Smooth muscle cell (in vitro differentiated cells): ENCODE results near the gene SPTBN4. TPM values are rescaled to one million over a fixed set of nuclear protein-coding genes. Genes with fewer than 3 reads are reported as not detected.

Experiments used
- DNase-seq: peaks from one replicate; lab custom pipeline; 2025; ENCODE audit not compliant: unreplicated experiment; lab: John Stamatoyannopoulos, UW
- H2AFZ ChIP-seq: fragments of 200-600 bp; sonication (generic); 2 replicates; pipeline ENCODE4 v1.6.0; 2016; ENCODE audit warnings: antibody characterized with exemption, low read depth, mild to moderate bottlenecking
- H3F3A ChIP-seq: fragments of 200-600 bp; sonication (generic); 2 replicates; pipeline ENCODE4 v1.6.0; 2017; ENCODE audit warnings: antibody characterized with exemption, low read depth
- H3K27ac ChIP-seq: fragments of 200-600 bp; sonication (generic); 2 replicates; pipeline ENCODE4 v1.5.1; 2016; ENCODE audit warnings: low read depth, mild to moderate bottlenecking
- H3K27me3 ChIP-seq: fragments of 200-600 bp; sonication (generic); 2 replicates; pipeline ENCODE4 v1.6.1; 2016; ENCODE audit warnings: low read depth, mild to moderate bottlenecking
- H3K36me3 ChIP-seq: fragments of 200-600 bp; sonication (generic); 2 replicates; pipeline ENCODE4 v1.5.1; 2016; ENCODE audit warnings: low read depth
- H3K4me1 ChIP-seq: fragments of 200-600 bp; sonication (generic); 2 replicates; pipeline ENCODE4 v1.5.1; 2016; ENCODE audit warnings: low read depth
- H3K4me2 ChIP-seq: fragments of 200-600 bp; sonication (generic); 2 replicates; pipeline ENCODE4 v1.6.0; 2016; ENCODE audit warnings: mild to moderate bottlenecking
- H3K4me3 ChIP-seq: fragments of 200-600 bp; sonication (generic); 2 replicates; pipeline ENCODE4 v1.5.1; 2016; ENCODE audit warnings: mild to moderate bottlenecking
- H3K79me2 ChIP-seq: fragments of 200-600 bp; sonication (generic); 2 replicates; pipeline ENCODE4 v1.6.0; 2016; ENCODE audit warnings: low read depth, mild to moderate bottlenecking
- H3K9ac ChIP-seq: fragments of 200-600 bp; sonication (generic); 2 replicates; pipeline ENCODE4 v1.6.0; 2016; ENCODE audit warnings: low read depth
- H3K9me3 ChIP-seq: fragments of 200-600 bp; sonication (generic); replicated peaks from 2 replicates; pipeline ENCODE4 v1.5.1; 2016; ENCODE audit warnings: low read depth
- H4K20me1 ChIP-seq: fragments of 200-600 bp; sonication (generic); 2 replicates; pipeline ENCODE4 v1.6.0; 2016; ENCODE audit warnings: low read depth
- CTCF ChIP-seq: fragments of 200-600 bp; sonication (generic); IDR thresholded peaks from 2 replicates; pipeline ENCODE4 v1.5.1; 2017; ENCODE audit warnings: borderline replicate concordance, mild to moderate bottlenecking, antibody characterized with exemption; ENCODE audit not compliant: insufficient read depth, poor library complexity, severe bottlenecking
- WGBS: methylation state at CpG from one replicate; pipeline ENCODE4 v1.1.7; 2016; ENCODE audit warnings: low lambda C conversion rate; 5-methylcytosine and 5-hydroxymethylcytosine counted together
- polyA plus RNA-seq: library from polyadenylated mRNA; unstranded; fragments of >200 nt; fragmentation: Nextera tagmentation; extraction: Ambion mirVana; gene quantifications from 2 replicates; pipeline ENCODE4 v1.2.1, GENCODE V29; 2016
- total RNA-seq: library from RNA; depleted of rRNA; stranded (reverse); fragments of >200 nt; gene quantifications from 2 replicates; pipeline ENCODE4 v1.2.3, GENCODE V29; 2014

SPTBN4 gene
- total and polyA plus RNA-seq, 2 experiments from 2014 or later = 1.0 to 1.2 TPM

GRCh38 chr19:40446263-40446784, 20.5 kb upstream of the SPTBN4 start:
- no peak overlapping the region for H3K4me2 ChIP-seq
- H3K27ac ChIP-seq = peak overlapping the region; percentile 86
- no peak overlapping the region for H3K4me3 ChIP-seq
- peaks cover 21% of the 10 kb centered on the region for H3F3A ChIP-seq
- H3K36me3 ChIP-seq = no peaks in the 10 kb centered on the region
- no peak overlapping the region for H2AFZ ChIP-seq
- H3K9me3 ChIP-seq = no peaks in the 10 kb centered on the region
- WGBS = 92% methylated on average over 8 of the region's 8 CpGs
- H3K27me3 ChIP-seq = no peaks in the 10 kb centered on the region
- no peak for DNase-seq
- H3K9ac ChIP-seq = no peak overlapping the region
- peaks cover 16% of the 10 kb centered on the region for H4K20me1 ChIP-seq
- H3K79me2 ChIP-seq = peaks cover 23% of the 10 kb centered on the region
- no peak for TF ChIP-seq CTCF
- H3K4me1 ChIP-seq = peaks cover 24% of the 10 kb centered on the region

- 96% methylated on average over 4 of the region's 4 CpGs for WGBS
- Histone ChIP-seq H3K27me3 (no peaks in the 10 kb centered on the region), H4K20me1 (no peaks in the 10 kb centered on the region), H3K79me2 (no peaks in the 10 kb centered on the region), H2AFZ (no peak overlapping the region), H3K36me3 (no peaks in the 10 kb centered on the region), H3K9ac (no peak overlapping the region), H3K4me1 (peaks cover 14% of the 10 kb centered on the region), H3K4me2 (no peak overlapping the region), H3K9me3 (no peaks in the 10 kb centered on the region), H3F3A (peaks cover 9% of the 10 kb centered on the region), H3K4me3 (no peak overlapping the region), H3K27ac (no peak overlapping the region)
- no peak for DNase-seq
- no peak for TF ChIP-seq CTCF
Measured at GRCh38 chr19:40449506-40449905, 17.3 kb upstream of the SPTBN4 start.

GRCh38 chr19:40450664-40451063, 16.1 kb upstream of the SPTBN4 start:
- WGBS = 93% methylated on average over 4 of the region's 4 CpGs

More at GRCh38 chr19:40450664-40451063, 16.1 kb upstream of the SPTBN4 start:
- Histone ChIP-seq H3K36me3 (no peaks in the 10 kb centered on the region), H4K20me1 (no peaks in the 10 kb centered on the region), H3K4me1 (peaks cover 8% of the 10 kb centered on the region), H3K27me3 (no peaks in the 10 kb centered on the region), H3K4me3 (no peak overlapping the region), H3K27ac (no peak overlapping the region), H3F3A (peaks cover under 1% of the 10 kb centered on the region), H3K4me2 (no peak overlapping the region), H2AFZ (no peak overlapping the region), H3K79me2 (no peaks in the 10 kb centered on the region), H3K9me3 (no peaks in the 10 kb centered on the region), H3K9ac (no peak overlapping the region)
- DNase-seq = no peak
- no peak for TF ChIP-seq CTCF
